ENCODE results near the gene PLPP1. TPM values are rescaled to one million over a fixed set of nuclear protein-coding genes. Genes with fewer than 3 reads are reported as not detected.

PLPP1 gene
- total and polyA plus RNA-seq, 2 of the 8 experiments (the other 6 are each of a cell fraction or from before 2014, with no cell fraction given) = 43.7 to 91.3 TPM

GRCh38 chr5:55551358-55551757 lies 16.6 kb upstream of the PLPP1 start:
- CTCF ChIA-PET (ENCODE audit: partially characterized antibody) = no interaction called here
- Histone ChIP-seq H4K91ac (replicated peaks; ENCODE audit: insufficient read length, low read length) (peak overlapping the region; percentile 48), H3K23ac (ENCODE audit: insufficient read length) (no peak overlapping the region), H3K79me1 (ENCODE audit: low read depth, low read length) (no peaks in the 10 kb centered on the region), H3K9me3 (ENCODE audit: insufficient read depth in 2 of 2, low read depth in 1 of 2, low read length in 1 of 2) (no peaks in the 10 kb centered on the region), H3K18ac (ENCODE audit: extremely low read depth, low read length) (peak overlapping the region; percentile 79), H2BK12ac (ENCODE audit: low read depth, low read length) (no peak overlapping the region), H4K8ac (ENCODE audit: extremely low read depth, insufficient read depth, low read length) (no peak overlapping the region), H2BK15ac (ENCODE audit: low read length) (no peak overlapping the region), H2BK5ac (ENCODE audit: low read depth, low read length) (no peak overlapping the region), H3K79me2 (ENCODE audit: control insufficient read depth in 1 of 2, insufficient read depth in 2 of 2, low read length in 2 of 2) (no peaks in the 10 kb centered on the region), H3K27me3 (replicated peaks in 1 of 4; ENCODE audit: control insufficient read depth in 3 of 4, extremely low read depth in 1 of 4, insufficient read depth in 3 of 4, low read length in 3 of 4) (no peaks in the 10 kb centered on the region), H3K4me1 (replicated peaks in 1 of 4; ENCODE audit: control insufficient read depth in 3 of 4, insufficient read depth in 4 of 4, low read length in 3 of 4) (peaks cover 0 to 7% (median 3%) of the 10 kb centered on the region in 4 experiments; a peak in 2 of 7 replicates), H3K36me3 (ENCODE audit: control insufficient read depth in 2 of 4, insufficient read depth in 4 of 4, low read length in 3 of 4) (no peaks in the 10 kb centered on the region), H3K23me2 (ENCODE audit: low read depth, low read length) (no peaks in the 10 kb centered on the region), H2AFZ (ENCODE audit: low read length) (peak overlapping the region; percentile 61; the same call in 1 of the 2 replicates), H3K56ac (replicated peaks; ENCODE audit: insufficient read length, low read depth, low read length) (no peak overlapping the region), H2BK20ac (ENCODE audit: low read length) (no peak overlapping the region), H4K20me1 (replicated peaks in 1 of 2; ENCODE audit: control insufficient read depth in 1 of 2, insufficient read depth in 2 of 2, low read length in 2 of 2) (no peaks in the 10 kb centered on the region), H4K5ac (ENCODE audit: insufficient read length, low read depth, low read length) (no peak overlapping the region), H2BK120ac (replicated peaks; ENCODE audit: low read depth, low read length) (peak overlapping the region; percentile 50), H3K4me3 (ENCODE audit: extremely low read depth in 1 of 4, insufficient read depth in 2 of 4, low read depth in 3 of 4, low read length in 4 of 4) (no peak overlapping the region), H2AK5ac (ENCODE audit: low read depth, low read length) (no peak overlapping the region), H3K14ac (ENCODE audit: insufficient read length) (no peak overlapping the region), H3K27ac (ENCODE audit: low read depth, low read length) (no peak overlapping the region), H3K4me2 (ENCODE audit: insufficient read depth in 1 of 2, low read depth in 2 of 2, low read length in 2 of 2) (no peak overlapping the region), H3K4ac (replicated peaks; ENCODE audit: insufficient read length, low read depth, low read length) (no peak overlapping the region), H3K9ac (replicated peaks in 1 of 4; ENCODE audit: extremely low read depth in 1 of 4, low read depth in 3 of 4, low read length in 3 of 4) (no peak overlapping the region)
- POLR2A ChIA-PET (ENCODE audit: partially characterized antibody) = interaction anchor here (0.7 kb wide), 1 partner anchor 318 kb away, joined by 3 read pairs; the partner anchor contains the start of gene CCNO
- 92% methylated on average over 7 of the region's 7 CpGs; no CpG with 5 or more reads in 1 of the 2 experiments for WGBS, 2 experiments (ENCODE audit: extremely low coverage in 1 of 2, insufficient coverage in 1 of 2, insufficient read length in 1 of 2, insufficient replicate concordance in 2 of 2, low coverage in 1 of 2, low lambda C conversion rate in 2 of 2, missing lambda C conversion rate in 1 of 2)
- FAIRE-seq (no peak), DNase-seq (ENCODE audit: low read depth in 1 of 2, low spot score in 2 of 2) (no peak)
- TF ChIP-seq TAF1 (IDR thresholded peaks at IDR 0.05; ENCODE audit: low read depth, low read length) (no peak), CHD2 (IDR thresholded peaks at IDR 0.05; ENCODE audit: low read length) (no peak), ATF2 (IDR thresholded peaks at IDR 0.05; ENCODE audit: low read length) (no peak), EGR1 (IDR thresholded peaks at IDR 0.05; ENCODE audit: borderline replicate concordance, low read depth, low read length) (no peak), SIN3A (conservative IDR thresholded peaks at IDR 0.05 in 1 of 2, IDR thresholded peaks at IDR 0.05 in 1 of 2; ENCODE audit: low read depth in 1 of 2, low read length in 2 of 2) (no peak), RFX5 (IDR thresholded peaks at IDR 0.05; ENCODE audit: borderline replicate concordance, low read depth, low read length) (no peak), CREB1 (IDR thresholded peaks at IDR 0.05) (no peak), SRF (IDR thresholded peaks at IDR 0.05; ENCODE audit: low read depth, low read length) (no peak), TEAD4 (IDR thresholded peaks at IDR 0.05; ENCODE audit: low read depth, low read length) (no peak), KDM1A (IDR thresholded peaks at IDR 0.05; ENCODE audit: borderline replicate concordance, low read length) (no peak), FOSL1 (IDR thresholded peaks at IDR 0.05; ENCODE audit: insufficient read depth, low read depth, low read length) (no peak), POLR2AphosphoS5 (IDR thresholded peaks at IDR 0.05; ENCODE audit: low read depth, low read length) (no peak)

All from H1 (cell line).